ENCODE data around the gene MTMR12.

MTMR12 gene

DNA sequence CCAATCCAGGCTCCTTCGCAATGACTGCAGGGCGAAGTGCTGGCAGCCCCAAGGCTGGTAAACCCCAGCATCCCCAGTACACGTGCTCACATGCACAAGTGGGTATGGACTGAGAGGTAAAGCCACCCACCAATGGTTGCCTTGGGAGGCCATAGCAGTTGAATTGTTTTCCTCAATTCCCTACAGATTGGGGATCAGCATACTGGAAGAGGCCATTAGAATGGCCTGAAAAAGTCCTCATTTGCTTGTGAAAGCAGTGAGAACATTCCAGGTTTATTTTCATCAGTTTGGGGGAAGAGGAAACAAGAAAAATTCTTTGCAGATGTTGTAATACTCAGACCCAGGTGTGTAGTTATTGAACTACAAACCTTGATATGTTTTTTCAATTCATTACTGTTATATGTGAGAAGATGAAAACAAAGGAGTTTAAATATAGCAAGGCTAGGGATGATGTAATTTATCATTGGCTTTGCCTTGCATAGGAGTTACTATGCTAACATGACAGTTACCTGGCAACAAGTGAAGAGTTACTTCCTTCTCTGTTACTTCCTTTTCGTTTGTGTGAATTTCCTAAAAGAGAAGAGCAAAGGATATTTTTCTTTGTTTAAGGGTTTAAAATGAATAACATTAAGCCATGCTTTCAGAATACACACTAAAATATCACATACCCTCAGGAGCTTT is 36.4 kb downstream of the MTMR12 start:
- no peak for DNase-seq
- intact Hi-C loops (cut with DNase I; ENCODE audit: low total_unique reads) = no loop called here
- Histone ChIP-seq H3K27me3 (no peaks in the 10 kb centered on the region), H3K27ac (no peak overlapping the region), H3K36me3 (peaks cover 28 to 43% (median 28%) of the 10 kb centered on the region in 3 donors), H3K4me3 (no peak overlapping the region), H3K9me3 (no peaks in the 10 kb centered on the region), H3K4me1 (peaks cover 0 to 15% (median 2%) of the 10 kb centered on the region in 4 donors)
- TF ChIP-seq, protein P1, sequence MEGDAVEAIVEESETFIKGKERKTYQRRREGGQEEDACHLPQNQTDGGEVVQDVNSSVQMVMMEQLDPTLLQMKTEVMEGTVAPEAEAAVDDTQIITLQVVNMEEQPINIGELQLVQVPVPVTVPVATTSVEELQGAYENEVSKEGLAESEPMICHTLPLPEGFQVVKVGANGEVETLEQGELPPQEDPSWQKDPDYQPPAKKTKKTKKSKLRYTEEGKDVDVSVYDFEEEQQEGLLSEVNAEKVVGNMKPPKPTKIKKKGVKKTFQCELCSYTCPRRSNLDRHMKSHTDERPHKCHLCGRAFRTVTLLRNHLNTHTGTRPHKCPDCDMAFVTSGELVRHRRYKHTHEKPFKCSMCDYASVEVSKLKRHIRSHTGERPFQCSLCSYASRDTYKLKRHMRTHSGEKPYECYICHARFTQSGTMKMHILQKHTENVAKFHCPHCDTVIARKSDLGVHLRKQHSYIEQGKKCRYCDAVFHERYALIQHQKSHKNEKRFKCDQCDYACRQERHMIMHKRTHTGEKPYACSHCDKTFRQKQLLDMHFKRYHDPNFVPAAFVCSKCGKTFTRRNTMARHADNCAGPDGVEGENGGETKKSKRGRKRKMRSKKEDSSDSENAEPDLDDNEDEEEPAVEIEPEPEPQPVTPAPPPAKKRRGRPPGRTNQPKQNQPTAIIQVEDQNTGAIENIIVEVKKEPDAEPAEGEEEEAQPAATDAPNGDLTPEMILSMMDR (IDR thresholded peaks at IDR 0.05) = no peak

DNA sequence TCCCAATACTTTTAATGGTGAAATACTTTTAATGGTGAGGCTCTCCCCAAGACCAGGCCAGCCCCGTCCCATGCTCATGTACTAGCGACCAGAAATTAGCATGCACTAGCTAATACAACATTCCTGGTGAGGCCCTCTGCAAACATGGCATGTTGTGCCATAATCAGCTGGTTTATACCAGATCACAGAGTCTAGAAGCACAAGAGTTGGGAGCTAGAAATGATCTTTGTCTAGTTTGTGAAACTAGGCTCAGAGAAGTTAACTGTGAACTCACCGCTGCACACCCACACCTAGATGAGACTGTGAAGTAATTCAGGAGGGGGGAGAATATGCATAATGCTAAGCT is 37.4 kb downstream of the MTMR12 start:
- no peaks in the 10 kb centered on the region for H3K27me3 ChIP-seq
- peaks cover 36 to 52% (median 37%) of the 10 kb centered on the region in 3 donors for H3K36me3 ChIP-seq
- H3K9me3 ChIP-seq = no peaks in the 10 kb centered on the region
- H3K4me1 ChIP-seq = peaks cover 0 to 15% (median 2%) of the 10 kb centered on the region in 4 donors
- intact Hi-C loops (cut with DNase I; ENCODE audit: low total_unique reads) = no loop called here
- TF ChIP-seq, protein P1 (IDR thresholded peaks at IDR 0.05) = no peak
- H3K27ac ChIP-seq = no peak overlapping the region
- no peak for DNase-seq
- no peak overlapping the region for H3K4me3 ChIP-seq

DNA sequence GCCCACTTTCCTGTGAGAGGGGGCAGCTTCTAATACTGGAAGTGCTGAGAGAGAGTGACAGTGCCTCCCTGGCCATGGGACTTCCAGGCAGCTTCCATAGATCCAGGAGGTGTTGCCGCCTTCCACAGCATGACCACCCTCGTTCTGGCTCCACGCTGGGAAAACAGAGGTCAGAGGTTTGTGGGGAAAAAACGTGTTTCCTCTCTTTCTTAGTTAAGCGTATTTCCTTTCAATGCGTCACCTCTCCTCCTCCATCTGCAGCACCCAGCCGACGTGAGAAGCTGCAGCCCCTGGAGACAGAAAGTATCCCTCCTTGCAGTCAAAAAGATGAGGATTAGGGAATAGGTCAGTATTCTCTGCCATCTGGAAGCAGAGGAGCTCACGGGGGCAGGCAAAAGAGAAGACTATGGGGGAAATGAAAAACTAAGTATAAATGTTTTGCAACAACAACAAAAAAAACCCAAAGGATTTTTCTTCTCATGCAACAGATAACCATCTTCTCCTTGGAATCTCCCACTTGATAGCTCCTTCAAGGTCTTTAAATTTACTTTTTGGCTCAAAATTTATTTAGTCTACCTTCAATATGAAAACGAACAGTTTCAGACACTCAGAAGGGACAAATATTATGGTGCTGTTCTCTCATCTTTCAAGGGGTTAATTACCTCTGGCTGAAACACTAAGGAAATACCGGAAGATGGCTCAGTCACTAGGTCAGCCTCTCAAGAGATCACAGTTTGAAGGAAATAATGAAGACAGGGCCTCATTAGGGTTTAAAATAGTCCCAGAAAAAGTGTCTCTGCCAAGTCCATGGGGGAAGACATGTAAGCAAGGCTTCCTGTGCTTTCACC is 38.0 kb downstream of the MTMR12 start:
- Histone ChIP-seq H3K27me3 (no peaks in the 10 kb centered on the region), H3K27ac (no peak overlapping the region), H3K4me3 (no peak overlapping the region), H3K9me3 (no peaks in the 10 kb centered on the region), H3K4me1 (peaks cover 0 to 15% (median 2%) of the 10 kb centered on the region in 4 donors), H3K36me3 (peaks cover 37 to 54% (median 43%) of the 10 kb centered on the region in 3 donors)
- no peak for DNase-seq
- intact Hi-C loops (cut with DNase I; ENCODE audit: low total_unique reads) = no loop called here
- TF ChIP-seq, protein P1 (IDR thresholded peaks at IDR 0.05) = no peak

DNA sequence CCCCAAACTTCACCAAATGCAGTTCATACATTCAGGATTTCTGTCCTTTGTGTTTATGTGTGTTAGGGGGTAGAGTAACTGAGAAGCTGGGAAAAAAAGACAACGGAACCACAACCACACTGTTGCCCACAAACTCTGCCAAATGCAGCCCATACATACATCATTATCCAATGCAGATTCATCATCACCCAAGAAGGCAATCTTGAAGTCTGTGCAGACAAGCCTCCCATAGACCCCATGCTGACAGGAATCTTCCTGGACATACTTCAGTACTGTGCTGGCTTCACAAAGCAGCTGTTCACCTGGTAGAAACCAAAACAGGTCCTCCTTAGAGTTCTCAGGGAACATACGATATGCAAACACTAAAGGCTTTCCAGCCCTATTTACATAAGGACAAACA is 38.9 kb downstream of the MTMR12 start:
- Histone ChIP-seq H3K27me3 (no peaks in the 10 kb centered on the region), H3K4me3 (no peak overlapping the region), H3K36me3 (peaks cover 37 to 62% (median 53%) of the 10 kb centered on the region in 3 donors), H3K9me3 (no peaks in the 10 kb centered on the region), H3K4me1 (peaks cover 0 to 15% (median 2%) of the 10 kb centered on the region in 4 donors), H3K27ac (no peak overlapping the region)
- intact Hi-C loops (cut with DNase I; ENCODE audit: low total_unique reads) = no loop called here
- no peak for DNase-seq
- TF ChIP-seq, protein P1 (IDR thresholded peaks at IDR 0.05) = no peak

DNA sequence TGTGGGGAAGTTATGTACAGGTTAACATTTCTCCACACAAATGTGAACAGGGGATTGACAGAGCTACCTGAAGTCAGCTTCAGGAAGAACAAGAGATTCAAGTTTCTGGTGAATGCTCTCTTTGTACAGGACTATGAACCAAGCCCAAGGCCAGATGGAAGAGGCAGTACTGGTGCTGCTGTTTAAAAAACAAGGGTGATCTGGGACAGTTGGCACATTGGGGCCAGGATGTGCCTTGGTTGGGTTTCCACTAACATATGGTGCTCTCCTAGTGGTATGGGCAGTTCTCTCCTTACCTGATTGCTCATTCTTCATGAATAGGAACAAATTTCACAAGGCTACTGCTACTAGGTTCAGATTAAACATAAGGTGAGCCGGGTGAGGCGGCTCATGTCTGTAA is 40.0 kb downstream of the MTMR12 start:
- H3K4me3 ChIP-seq = no peak overlapping the region
- peaks cover 0 to 8% (median 2%) of the 10 kb centered on the region in 4 donors for H3K4me1 ChIP-seq
- no peak overlapping the region for H3K27ac ChIP-seq
- H3K27me3 ChIP-seq = no peaks in the 10 kb centered on the region
- H3K36me3 ChIP-seq = peaks cover 45 to 73% (median 63%) of the 10 kb centered on the region in 3 donors
- intact Hi-C loops (cut with DNase I; ENCODE audit: low total_unique reads) = no loop called here
- TF ChIP-seq, protein P1 (IDR thresholded peaks at IDR 0.05) = no peak
- DNase-seq = no peak
- no peaks in the 10 kb centered on the region for H3K9me3 ChIP-seq

Measured in tibial artery (tissue), 4 donors.